ENCODE data around the gene GABARAPL2.

GABARAPL2 gene, protein sequence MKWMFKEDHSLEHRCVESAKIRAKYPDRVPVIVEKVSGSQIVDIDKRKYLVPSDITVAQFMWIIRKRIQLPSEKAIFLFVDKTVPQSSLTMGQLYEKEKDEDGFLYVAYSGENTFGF

DNA sequence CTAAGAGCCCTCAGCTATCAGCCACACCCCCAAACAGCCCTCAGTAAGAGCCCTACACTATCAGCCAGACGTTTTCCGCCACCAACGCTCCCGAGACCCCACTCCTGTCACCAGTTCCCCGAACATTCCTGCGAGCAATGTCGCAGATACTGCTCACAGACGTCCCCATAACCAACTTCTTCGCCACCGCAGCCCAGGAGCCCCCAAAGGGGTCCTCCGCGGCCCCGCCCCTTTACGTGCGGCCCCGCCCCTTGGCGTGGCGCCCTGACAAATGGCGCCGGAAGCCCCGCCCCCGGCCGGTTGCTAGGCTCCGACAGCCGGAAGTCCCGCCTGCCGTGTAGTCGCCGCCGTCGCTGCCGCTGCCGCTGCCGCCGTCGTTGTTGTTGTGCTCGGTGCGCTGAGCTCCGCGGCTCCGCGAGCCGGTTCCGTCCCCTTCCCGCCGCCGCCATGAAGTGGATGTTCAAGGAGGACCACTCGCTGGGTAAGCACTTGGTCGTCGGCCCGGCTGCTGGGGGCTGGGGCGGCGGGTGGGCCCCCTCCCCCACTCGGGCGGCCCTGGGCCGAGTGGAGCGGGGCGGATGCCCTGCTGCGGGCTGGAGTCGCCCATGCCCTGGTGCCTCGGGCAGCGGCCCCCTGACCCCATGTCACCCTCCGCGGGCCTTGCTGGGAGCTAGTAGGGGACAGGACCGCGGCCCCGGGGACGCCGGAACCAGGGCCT lies at the start of gene GABARAPL2:
Gene GABARAPL2 (plus strand): TSS at position 340 of the 718 bp plus-strand sequence. CDS start 108 bp downstream, at position 448.
- peak; percentile 89 for ATAC-seq
- TF ChIP-seq, protein P1, sequence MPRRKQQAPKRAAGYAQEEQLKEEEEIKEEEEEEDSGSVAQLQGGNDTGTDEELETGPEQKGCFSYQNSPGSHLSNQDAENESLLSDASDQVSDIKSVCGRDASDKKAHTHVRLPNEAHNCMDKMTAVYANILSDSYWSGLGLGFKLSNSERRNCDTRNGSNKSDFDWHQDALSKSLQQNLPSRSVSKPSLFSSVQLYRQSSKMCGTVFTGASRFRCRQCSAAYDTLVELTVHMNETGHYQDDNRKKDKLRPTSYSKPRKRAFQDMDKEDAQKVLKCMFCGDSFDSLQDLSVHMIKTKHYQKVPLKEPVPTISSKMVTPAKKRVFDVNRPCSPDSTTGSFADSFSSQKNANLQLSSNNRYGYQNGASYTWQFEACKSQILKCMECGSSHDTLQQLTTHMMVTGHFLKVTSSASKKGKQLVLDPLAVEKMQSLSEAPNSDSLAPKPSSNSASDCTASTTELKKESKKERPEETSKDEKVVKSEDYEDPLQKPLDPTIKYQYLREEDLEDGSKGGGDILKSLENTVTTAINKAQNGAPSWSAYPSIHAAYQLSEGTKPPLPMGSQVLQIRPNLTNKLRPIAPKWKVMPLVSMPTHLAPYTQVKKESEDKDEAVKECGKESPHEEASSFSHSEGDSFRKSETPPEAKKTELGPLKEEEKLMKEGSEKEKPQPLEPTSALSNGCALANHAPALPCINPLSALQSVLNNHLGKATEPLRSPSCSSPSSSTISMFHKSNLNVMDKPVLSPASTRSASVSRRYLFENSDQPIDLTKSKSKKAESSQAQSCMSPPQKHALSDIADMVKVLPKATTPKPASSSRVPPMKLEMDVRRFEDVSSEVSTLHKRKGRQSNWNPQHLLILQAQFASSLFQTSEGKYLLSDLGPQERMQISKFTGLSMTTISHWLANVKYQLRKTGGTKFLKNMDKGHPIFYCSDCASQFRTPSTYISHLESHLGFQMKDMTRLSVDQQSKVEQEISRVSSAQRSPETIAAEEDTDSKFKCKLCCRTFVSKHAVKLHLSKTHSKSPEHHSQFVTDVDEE (CRISPR knock-in tag; IDR thresholded peaks at IDR 0.05), result no peak
- TF ChIP-seq ZFP30 (CRISPR knock-in tag; IDR thresholded peaks at IDR 0.05) (no peak), ZNF70 (CRISPR knock-in tag; IDR thresholded peaks at IDR 0.05) (no peak), ZNF565 (CRISPR knock-in tag; conservative IDR thresholded peaks at IDR 0.05; ENCODE audit: low read depth) (no peak)

DNA sequence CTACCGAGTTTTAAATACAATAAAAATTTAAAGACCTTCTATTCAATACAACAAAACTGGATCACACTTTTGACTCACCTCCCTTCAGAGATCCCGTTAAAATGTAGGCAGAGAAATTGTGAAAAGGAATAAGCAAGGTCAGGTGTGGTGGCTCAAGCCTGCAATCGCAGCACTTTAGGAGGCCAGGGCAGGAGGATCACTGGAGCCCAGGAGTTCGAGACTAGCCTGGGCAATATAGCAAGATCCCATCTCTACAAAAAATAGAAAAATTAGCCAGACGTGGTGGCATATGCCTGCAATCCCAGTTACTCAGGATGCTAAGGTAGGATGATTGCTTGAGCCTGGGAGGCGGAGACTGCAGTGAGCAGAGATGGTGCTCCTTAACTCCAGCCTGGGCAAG lies 47.0 kb upstream of the GABARAPL2 start:
- TF ChIP-seq BACH2 (CRISPR knock-in tag; IDR thresholded peaks at IDR 0.05; ENCODE audit: borderline replicate concordance), result no peak
- no peak for TF ChIP-seq ARNTL (CRISPR knock-in tag; IDR thresholded peaks at IDR 0.05; ENCODE audit: borderline replicate concordance, low read depth)
- TF ChIP-seq SNAI2 (CRISPR knock-in tag; IDR thresholded peaks at IDR 0.05), result no peak
- TF ChIP-seq ZFP3 (CRISPR knock-in tag; IDR thresholded peaks at IDR 0.05), result no peak
- no peak for TF ChIP-seq ZNF70 (CRISPR knock-in tag; IDR thresholded peaks at IDR 0.05)
- TF ChIP-seq, protein P2, sequence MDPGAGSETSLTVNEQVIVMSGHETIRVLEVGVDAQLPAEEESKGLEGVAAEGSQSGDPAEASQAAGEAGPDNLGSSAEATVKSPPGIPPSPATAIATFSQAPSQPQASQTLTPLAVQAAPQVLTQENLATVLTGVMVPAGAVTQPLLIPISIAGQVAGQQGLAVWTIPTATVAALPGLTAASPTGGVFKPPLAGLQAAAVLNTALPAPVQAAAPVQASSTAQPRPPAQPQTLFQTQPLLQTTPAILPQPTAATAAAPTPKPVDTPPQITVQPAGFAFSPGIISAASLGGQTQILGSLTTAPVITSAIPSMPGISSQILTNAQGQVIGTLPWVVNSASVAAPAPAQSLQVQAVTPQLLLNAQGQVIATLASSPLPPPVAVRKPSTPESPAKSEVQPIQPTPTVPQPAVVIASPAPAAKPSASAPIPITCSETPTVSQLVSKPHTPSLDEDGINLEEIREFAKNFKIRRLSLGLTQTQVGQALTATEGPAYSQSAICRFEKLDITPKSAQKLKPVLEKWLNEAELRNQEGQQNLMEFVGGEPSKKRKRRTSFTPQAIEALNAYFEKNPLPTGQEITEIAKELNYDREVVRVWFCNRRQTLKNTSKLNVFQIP (CRISPR knock-in tag; IDR thresholded peaks at IDR 0.05; ENCODE audit: borderline replicate concordance, low read depth), result no peak
- TF ChIP-seq TCF4 (CRISPR knock-in tag; IDR thresholded peaks at IDR 0.05; ENCODE audit: borderline replicate concordance), result no peak

DNA sequence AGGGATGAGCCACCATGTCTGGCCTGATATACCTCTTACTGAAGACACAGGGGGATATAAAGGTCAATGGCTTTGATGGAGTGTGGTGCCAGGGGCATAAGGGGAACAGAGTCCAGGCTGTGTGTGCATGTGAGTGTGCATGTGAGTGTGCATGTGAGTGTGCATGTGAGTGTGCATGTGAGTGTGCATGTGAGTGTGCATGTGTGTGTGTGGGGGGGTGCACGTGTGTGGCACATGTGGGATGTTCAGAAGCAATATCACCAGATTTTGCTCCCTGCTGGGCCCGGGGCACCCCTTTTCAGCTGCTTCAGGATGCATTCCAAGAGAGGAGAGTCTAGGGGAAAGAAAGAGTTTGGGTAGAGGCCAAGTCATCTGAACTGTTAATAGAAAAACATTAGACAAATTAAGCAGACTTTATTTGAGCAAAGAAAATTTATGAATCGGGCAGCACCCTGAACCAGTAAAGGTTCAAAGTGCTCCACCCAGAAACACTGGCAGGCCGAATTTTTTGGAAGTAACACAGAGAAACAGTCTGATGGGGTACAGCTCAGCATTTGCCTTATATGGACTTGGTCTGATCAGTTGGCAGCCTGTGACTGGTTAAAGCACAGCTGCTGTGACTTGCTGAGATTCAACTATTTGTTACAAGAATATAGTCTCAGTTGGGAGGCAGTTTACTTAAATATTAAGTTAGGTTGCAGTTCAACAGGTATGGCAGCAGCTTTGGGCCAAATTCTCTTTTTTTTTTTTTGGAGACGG lies 40.0 kb upstream of the GABARAPL2 start:
- ATAC-seq, result no peak
- TF ChIP-seq ESRRG (CRISPR knock-in tag; IDR thresholded peaks at IDR 0.05) (no peak), ISL1 (CRISPR knock-in tag; IDR thresholded peaks at IDR 0.05) (no peak), ZFP3 (CRISPR knock-in tag; IDR thresholded peaks at IDR 0.05) (no peak), ARNTL (CRISPR knock-in tag; IDR thresholded peaks at IDR 0.05; ENCODE audit: borderline replicate concordance, low read depth) (no peak), PPARA (CRISPR knock-in tag; IDR thresholded peaks at IDR 0.05; ENCODE audit: borderline replicate concordance) (no peak), ZC3H10 (CRISPR knock-in tag; IDR thresholded peaks at IDR 0.05) (no peak), RARB (CRISPR knock-in tag; IDR thresholded peaks at IDR 0.05) (no peak), ZFP30 (CRISPR knock-in tag; IDR thresholded peaks at IDR 0.05) (no peak), SNAI2 (CRISPR knock-in tag; IDR thresholded peaks at IDR 0.05) (no peak), ZNF70 (CRISPR knock-in tag; IDR thresholded peaks at IDR 0.05) (no peak)
- TF ChIP-seq, protein P1 (CRISPR knock-in tag; IDR thresholded peaks at IDR 0.05), result no peak
- TF ChIP-seq, protein P3, sequence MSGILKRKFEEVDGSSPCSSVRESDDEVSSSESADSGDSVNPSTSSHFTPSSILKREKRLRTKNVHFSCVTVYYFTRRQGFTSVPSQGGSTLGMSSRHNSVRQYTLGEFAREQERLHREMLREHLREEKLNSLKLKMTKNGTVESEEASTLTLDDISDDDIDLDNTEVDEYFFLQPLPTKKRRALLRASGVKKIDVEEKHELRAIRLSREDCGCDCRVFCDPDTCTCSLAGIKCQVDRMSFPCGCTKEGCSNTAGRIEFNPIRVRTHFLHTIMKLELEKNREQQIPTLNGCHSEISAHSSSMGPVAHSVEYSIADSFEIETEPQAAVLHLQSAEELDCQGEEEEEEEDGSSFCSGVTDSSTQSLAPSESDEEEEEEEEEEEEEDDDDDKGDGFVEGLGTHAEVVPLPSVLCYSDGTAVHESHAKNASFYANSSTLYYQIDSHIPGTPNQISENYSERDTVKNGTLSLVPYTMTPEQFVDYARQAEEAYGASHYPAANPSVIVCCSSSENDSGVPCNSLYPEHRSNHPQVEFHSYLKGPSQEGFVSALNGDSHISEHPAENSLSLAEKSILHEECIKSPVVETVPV (CRISPR knock-in tag; IDR thresholded peaks at IDR 0.05), result no peak
- TF ChIP-seq, protein P2 (CRISPR knock-in tag; IDR thresholded peaks at IDR 0.05; ENCODE audit: borderline replicate concordance, low read depth), result no peak

More for the DNA sequence above, 47.0 kb upstream of the GABARAPL2 start:
- no peak for ATAC-seq
